ENCODE results near the gene CYP46A1.

The CYP46A1 gene

GRCh38 chr14:99668307-99669295 is 15.5 kb upstream of the CYP46A1 start:
- no peak for TF ChIP-seq CTCF (IDR thresholded peaks at IDR 0.05; ENCODE audit: insufficient read depth, low read length, poor library complexity, severe bottlenecking)
- Histone ChIP-seq H3K4me3 (replicated peaks; ENCODE audit: low read depth, low read length) (no peak overlapping the region), H3K27me3 (replicated peaks; ENCODE audit: control insufficient read depth, insufficient read depth, low read length) (no peaks in the 10 kb centered on the region; the same call in 1 of the 2 replicates), H3K36me3 (ENCODE audit: control insufficient read depth, insufficient read depth, low read length) (no peaks in the 10 kb centered on the region)
- DNase-seq (ENCODE audit: extremely low read depth, insufficient read length) = no peak

- H3K4me3 ChIP-seq (replicated peaks; ENCODE audit: low read depth, low read length) = no peak overlapping the region
- no peaks in the 10 kb centered on the region for H3K36me3 ChIP-seq (ENCODE audit: control insufficient read depth, insufficient read depth, low read length)
- no peak for TF ChIP-seq CTCF (IDR thresholded peaks at IDR 0.05; ENCODE audit: insufficient read depth, low read length, poor library complexity, severe bottlenecking)
- DNase-seq (ENCODE audit: extremely low read depth, insufficient read length) = no peak
- H3K27me3 ChIP-seq (replicated peaks; ENCODE audit: control insufficient read depth, insufficient read depth, low read length) = no peaks in the 10 kb centered on the region
Observed at GRCh38 chr14:99670361-99671234, 13.5 kb upstream of the CYP46A1 start.

- no peak overlapping the region for H3K4me3 ChIP-seq (replicated peaks; ENCODE audit: low read depth, low read length)
Observed at GRCh38 chr14:99671235-99672224, 12.6 kb upstream of the CYP46A1 start.

GRCh38 chr14:99672506-99673304 is 11.4 kb upstream of the CYP46A1 start:
- Histone ChIP-seq H3K27me3 (replicated peaks; ENCODE audit: control insufficient read depth, insufficient read depth, low read length) (no peaks in the 10 kb centered on the region), H3K4me3 (replicated peaks; ENCODE audit: low read depth, low read length) (no peak overlapping the region), H3K36me3 (ENCODE audit: control insufficient read depth, insufficient read depth, low read length) (no peaks in the 10 kb centered on the region)
- no peak for TF ChIP-seq CTCF (IDR thresholded peaks at IDR 0.05; ENCODE audit: insufficient read depth, low read length, poor library complexity, severe bottlenecking)
- DNase-seq (ENCODE audit: extremely low read depth, insufficient read length) = no peak

More at GRCh38 chr14:99671235-99672224, 12.6 kb upstream of the CYP46A1 start:
- no peak for DNase-seq (ENCODE audit: extremely low read depth, insufficient read length)
- Histone ChIP-seq H3K36me3 (ENCODE audit: control insufficient read depth, insufficient read depth, low read length) (no peaks in the 10 kb centered on the region), H3K27me3 (replicated peaks; ENCODE audit: control insufficient read depth, insufficient read depth, low read length) (no peaks in the 10 kb centered on the region)
- TF ChIP-seq CTCF (IDR thresholded peaks at IDR 0.05; ENCODE audit: insufficient read depth, low read length, poor library complexity, severe bottlenecking) = no peak

Data from GM06990 (cell line).